Vagina (tissue), 2 donors: Measurements from ENCODE around the gene TTC39B.

Source experiments
- CTCF ChIP-seq, 3 experiments: fragments of 450-650 bp in 2 of 3; fragments of 200-600 bp in 1 of 3; sonication (generic) in 1 of 3; IDR thresholded peaks; one replicate each; pipeline ENCODE4 v1.5.1; 2017 to 2019; ENCODE audit warnings: antibody characterized with exemption in 3 of 3, mild to moderate bottlenecking in 2 of 3, moderate library complexity in 2 of 3
- POLR2A ChIP-seq, 2 donors: fragments of 450-650 bp; IDR thresholded peaks; one replicate each; pipeline ENCODE4 v1.6.1; 2017; ENCODE audit warnings: antibody characterized with exemption in 2 of 2, mild to moderate bottlenecking in 2 of 2, moderate library complexity in 2 of 2

GRCh38 chr9:15244001-15244441 lies 63.0 kb downstream of the TTC39B start:
- no peak for TF ChIP-seq POLR2A (IDR thresholded peaks at IDR 0.05)
- TF ChIP-seq CTCF (IDR thresholded peaks at IDR 0.05): no peak
